ENCODE results near the gene OR1E1.
"Not testable (repeated sequence)": the region's sequence is repeated elsewhere in the genome, so short reads cannot be mapped to it uniquely, and the experiment has no call there.

OR1E1 gene, protein sequence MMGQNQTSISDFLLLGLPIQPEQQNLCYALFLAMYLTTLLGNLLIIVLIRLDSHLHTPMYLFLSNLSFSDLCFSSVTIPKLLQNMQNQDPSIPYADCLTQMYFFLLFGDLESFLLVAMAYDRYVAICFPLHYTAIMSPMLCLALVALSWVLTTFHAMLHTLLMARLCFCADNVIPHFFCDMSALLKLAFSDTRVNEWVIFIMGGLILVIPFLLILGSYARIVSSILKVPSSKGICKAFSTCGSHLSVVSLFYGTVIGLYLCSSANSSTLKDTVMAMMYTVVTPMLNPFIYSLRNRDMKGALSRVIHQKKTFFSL

DNA sequence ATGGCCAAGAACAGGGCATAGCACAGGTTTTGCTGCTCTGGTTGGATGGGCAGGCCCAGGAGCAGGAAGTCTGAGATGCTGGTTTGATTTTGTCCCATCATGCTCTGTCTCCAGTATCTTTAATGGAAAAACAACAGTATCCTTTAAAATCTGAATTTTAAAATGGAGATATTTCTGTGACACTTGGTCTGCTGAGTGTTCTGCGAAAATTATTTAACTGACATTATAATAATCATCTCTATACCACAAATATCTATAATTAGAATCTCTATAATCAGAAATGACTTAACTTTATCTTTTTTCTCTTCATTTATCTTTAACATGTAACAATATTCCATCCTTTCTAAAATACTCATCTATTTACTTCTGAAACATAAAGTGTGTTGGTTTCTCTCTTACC, at the start of gene OR1E1:
OR1E1 (minus strand) TSS at position 101 of the 400 bp plus-strand sequence; CDS start at position 101, 0 bp downstream.
- DNase-seq (ENCODE audit: low read depth in 2 of 3, low spot score in 2 of 3), result no peak

DNA sequence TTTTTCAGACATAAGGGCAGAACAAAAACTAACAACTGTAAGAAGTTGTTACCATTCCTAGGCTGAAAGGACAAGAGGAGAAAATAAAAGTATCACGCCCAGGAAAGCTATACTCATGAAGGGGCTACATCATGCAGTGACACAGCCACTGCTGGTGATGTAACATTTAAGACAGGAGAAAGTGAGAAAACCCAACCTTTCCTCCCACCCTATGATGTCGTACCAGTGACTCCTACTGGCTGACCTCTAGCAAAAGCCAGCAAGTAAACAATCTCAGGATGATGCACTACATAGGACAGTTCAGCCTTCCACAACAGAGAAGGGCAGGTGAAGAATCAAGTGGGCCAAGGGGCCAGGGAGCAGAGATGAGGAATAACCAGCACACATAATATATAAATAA, 49.4 kb upstream of the OR1E1 start:
- no peak for DNase-seq (ENCODE audit: low read depth in 2 of 3, low spot score in 2 of 3)

DNA sequence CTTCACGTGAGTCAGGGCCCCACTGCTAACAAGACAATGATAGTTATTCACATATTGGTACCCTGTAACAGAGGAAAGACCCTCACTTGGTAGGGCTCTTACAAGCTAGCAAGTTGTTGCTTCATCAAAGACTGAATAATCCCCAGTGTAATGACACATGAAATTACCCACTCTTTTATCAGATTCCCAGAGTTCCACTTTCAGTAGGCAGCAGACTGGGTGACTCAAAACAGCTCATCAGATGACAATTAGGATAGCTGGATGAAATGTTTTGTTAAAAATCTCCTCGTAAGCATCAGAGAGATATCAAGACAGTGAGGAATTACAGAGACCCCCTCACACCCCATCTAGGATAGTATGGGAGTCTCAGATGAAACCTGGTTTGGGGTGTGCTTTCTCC, 42.2 kb upstream of the OR1E1 start:
- no peak for DNase-seq (ENCODE audit: low read depth in 2 of 3, low spot score in 2 of 3)

DNA sequence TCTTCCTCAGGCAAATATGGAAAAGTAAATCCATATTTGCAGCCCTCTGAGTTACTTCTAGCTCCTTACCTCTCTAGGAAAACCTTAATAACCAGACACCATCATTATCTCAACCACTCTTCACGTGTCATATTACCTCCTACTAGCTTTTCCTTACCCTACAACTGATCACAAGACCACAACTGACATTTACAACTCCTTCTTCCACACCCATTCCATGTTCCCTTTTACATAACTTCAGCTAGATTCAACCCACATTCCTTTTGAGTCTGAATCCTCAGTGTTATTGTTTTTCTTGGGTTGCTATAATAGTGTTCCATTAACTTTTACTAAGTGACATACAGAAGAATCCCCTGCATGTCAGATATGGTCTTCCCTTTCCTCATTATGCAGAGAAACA, 40.2 kb upstream of the OR1E1 start:
- DNase-seq (ENCODE audit: low read depth in 2 of 3, low spot score in 2 of 3), result no peak

DNA sequence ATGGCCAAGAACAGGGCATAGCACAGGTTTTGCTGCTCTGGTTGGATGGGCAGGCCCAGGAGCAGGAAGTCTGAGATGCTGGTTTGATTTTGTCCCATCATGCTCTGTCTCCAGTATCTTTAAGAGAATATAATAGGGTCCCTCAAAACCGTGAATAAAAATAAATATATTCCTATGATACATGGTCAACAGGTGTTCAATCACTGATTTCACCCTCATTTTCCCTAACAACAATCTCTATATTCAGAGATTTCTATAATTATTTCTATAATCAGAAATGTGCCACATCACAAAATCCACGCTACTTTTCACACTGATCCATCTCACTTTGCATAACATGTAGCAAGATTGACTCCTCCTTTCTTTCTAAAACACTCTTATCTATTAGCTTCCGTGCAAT, 35.5 kb upstream of the OR1E1 start, which contains the start of gene OR1E2:
OR1E2 (minus strand) TSS at position 101 of the 400 bp plus-strand sequence; CDS start at position 101, 0 bp downstream.
- DNase-seq (ENCODE audit: low read depth in 2 of 3, low spot score in 2 of 3), result no peak

DNA sequence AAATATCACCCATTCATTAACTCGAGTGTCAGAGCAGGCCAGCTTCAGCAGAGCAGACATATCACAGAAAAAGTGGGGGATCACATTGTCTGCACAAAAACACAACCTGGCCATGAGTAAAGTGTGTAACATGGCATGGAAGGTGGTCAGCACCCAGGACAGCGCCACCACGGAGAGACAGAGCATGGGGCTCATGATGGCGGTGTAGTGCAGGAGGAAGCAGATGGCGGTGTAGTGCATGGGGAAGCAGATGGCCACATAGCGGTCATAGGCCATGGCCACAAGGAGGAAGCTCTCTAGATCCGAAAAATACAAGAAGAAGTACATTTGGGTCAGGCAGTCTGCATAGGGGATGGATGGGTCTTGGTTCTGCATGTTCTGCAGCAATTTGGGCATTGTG, 35.0 kb upstream of the OR1E1 start:
- not testable (repeated sequence) for DNase-seq (ENCODE audit: low read depth in 2 of 3, low spot score in 2 of 3)

DNA sequence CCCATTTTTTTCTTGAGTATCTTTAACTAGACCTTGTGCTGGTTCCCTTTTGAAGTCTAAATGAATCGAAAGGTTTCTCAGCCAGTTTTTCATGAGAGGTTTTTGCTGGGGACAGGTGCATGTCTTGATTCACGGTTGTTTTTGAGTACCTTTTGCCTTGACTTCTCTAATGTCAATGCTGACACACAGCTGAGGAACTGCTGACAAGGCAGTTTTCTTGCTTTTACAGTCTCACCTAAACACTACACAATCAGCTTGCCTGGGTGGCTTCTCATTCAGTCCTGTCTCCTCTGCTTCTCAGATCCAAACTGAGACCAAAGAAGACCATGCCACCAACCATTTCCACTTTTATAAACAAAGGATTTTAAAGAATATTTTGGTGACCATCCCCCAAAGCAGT, 20.0 kb upstream of the OR1E1 start:
- DNase-seq (ENCODE audit: low read depth in 2 of 3, low spot score in 2 of 3), result no peak

DNA sequence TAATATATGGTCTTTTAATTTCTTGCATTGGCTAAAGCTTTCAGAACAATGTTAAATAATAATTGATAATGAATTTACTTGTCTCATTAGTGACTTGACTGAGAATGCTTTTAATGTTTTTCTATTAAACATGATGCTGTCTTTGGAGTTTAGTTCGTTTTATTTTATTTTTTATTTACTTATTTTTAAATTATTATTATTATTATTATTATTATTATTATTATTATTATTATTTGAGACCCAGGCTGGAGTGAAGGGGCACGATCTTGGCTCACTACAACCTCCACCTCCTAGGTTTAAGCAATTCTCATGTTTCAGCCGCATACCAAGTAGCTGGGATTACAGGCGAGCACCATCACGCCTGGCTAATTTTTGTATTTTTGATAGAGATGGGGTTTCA, 17.4 kb upstream of the OR1E1 start:
- DNase-seq (ENCODE audit: low read depth in 2 of 3, low spot score in 2 of 3), result no peak

DNA sequence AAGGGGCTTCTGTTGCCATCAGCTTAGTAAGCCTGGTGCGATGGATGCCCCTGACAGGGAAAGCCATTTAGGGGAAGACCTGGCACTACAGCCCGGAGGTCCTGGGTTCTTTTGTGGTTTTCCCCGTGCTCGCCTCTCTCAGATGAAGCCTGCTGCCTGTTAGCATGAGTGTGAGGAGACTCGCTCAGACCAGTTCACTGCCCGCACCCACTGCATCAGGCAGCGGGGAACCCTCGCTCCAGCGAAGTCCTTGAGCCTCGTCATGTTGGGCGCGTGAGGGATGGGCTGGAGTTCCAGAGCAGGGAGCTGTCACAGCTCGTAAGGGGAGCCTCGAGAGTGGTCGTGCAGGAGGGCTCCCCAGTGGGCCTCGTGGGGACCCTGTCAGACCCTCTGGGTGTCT, 14.0 kb upstream of the OR1E1 start:
- DNase-seq (ENCODE audit: low read depth in 2 of 3, low spot score in 2 of 3), result not testable (repeated sequence)

DNA sequence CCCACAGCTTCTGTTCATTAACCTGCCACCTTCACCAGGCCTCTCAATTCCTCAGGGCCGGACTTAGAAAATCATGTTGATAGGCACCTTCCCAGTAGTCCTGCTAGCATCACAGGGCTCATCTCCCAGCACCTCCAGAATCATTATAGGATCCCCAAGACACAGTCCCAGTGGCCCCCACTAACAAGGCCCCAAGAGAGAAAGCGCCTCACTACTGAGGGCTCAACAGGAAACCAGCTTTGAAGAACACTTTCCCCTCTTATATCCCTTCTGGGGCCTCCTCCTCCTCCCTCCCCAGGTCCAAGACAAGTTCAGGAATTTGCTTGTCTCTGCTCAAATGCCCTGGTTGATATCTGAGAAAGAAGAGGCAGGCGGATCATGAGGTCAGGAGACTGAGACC, 12.9 kb upstream of the OR1E1 start, which contains the start of gene OR3A3:
OR3A3 (plus strand) TSS at position 301 of the 400 bp plus-strand sequence.
- DNase-seq (ENCODE audit: low read depth in 2 of 3, low spot score in 2 of 3), result no peak

DNA sequence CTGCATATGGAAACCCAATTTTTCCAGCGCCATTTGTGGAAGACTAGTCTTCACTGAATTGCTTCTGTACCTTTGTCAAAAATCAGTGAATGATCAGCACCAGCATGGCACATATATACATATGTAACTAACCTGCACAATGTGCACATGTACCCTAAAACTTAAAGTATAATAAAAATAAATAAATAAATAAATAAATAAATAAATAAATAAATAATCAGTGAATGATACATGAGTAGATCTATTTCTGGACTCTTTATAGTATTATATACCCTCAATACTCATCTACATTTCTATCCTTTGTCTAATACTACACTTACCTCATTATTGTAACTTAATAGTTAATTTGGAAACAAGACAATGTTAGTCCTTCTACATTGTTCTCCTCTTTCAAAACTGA, 5.6 kb upstream of the OR1E1 start:
- DNase-seq (ENCODE audit: low read depth in 2 of 3, low spot score in 2 of 3), result not testable (repeated sequence)

DNA sequence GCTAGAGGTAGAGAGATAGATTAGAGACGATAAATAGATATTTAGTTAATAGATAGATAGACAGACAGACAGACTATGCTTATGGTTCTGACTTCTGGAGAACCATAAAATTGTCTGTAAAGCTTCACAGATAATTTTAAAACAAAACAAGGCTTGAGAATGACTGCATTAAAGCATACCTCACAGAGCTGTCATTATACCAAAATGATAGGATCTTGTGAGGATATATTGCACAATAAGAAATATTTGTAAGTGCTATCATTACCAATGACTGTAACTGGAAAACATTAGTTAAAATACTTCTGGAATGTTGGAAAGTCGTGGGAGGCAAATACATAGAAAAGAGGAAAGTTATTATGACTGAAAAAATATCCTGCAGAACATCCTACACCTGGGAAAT, 3.6 kb upstream of the OR1E1 start:
- no peak for DNase-seq (ENCODE audit: low read depth in 2 of 3, low spot score in 2 of 3)

DNA sequence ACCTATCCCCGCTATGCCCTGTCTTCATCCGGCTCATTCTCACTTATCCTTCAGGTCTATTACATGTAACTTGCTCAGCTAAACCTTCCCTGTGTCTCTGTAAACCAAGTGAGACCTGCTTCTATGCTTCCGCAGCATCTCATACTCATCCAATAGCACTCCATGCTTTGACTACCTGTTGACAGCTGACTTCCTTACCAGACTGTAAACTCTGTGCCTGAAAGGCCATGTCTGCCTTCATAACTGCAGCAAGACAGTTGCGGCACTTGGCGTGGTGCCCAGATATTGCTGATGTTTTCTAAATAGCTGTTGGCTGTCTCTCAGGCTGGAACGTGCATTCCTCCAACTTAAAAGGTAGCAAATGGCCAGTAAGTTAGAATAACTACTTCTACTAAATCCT, 1.8 kb upstream of the OR1E1 start:
- no peak for DNase-seq (ENCODE audit: low read depth in 2 of 3, low spot score in 2 of 3)

DNA sequence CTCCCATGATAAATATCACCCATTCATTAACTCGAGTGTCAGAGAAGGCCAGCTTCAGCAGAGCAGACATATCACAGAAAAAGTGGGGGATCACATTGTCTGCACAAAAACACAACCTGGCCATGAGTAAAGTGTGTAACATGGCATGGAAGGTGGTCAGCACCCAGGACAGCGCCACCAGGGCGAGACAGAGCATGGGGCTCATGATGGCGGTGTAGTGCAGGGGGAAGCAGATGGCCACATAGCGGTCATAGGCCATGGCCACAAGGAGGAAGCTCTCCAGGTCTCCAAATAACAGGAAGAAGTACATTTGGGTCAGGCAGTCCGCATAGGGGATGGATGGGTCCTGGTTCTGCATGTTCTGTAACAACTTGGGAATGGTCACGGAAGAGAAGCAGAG, 409 bp downstream of the OR1E1 start:
- DNase-seq (ENCODE audit: low read depth in 2 of 3, low spot score in 2 of 3), result not testable (repeated sequence)

DNA sequence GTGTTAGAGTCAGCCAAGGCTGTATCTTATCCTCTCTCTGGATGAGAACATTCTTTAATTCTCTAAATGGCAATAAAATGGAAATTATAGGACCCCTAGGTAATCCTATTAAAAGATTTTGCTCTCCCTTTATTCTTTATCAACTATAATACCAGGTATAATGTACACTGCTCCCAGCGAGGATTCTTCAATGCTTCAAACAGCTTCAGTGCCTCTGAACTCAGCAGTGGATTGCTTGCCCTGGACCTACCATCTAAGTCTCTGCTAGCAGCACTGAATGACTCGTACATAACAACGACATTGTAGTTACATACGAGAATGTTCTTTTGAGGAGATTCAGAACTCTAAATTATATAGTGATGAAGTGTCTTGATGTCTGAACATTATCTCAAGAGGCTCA, 8.4 kb downstream of the OR1E1 start:
- DNase-seq (ENCODE audit: low read depth in 2 of 3, low spot score in 2 of 3), result no peak

DNA sequence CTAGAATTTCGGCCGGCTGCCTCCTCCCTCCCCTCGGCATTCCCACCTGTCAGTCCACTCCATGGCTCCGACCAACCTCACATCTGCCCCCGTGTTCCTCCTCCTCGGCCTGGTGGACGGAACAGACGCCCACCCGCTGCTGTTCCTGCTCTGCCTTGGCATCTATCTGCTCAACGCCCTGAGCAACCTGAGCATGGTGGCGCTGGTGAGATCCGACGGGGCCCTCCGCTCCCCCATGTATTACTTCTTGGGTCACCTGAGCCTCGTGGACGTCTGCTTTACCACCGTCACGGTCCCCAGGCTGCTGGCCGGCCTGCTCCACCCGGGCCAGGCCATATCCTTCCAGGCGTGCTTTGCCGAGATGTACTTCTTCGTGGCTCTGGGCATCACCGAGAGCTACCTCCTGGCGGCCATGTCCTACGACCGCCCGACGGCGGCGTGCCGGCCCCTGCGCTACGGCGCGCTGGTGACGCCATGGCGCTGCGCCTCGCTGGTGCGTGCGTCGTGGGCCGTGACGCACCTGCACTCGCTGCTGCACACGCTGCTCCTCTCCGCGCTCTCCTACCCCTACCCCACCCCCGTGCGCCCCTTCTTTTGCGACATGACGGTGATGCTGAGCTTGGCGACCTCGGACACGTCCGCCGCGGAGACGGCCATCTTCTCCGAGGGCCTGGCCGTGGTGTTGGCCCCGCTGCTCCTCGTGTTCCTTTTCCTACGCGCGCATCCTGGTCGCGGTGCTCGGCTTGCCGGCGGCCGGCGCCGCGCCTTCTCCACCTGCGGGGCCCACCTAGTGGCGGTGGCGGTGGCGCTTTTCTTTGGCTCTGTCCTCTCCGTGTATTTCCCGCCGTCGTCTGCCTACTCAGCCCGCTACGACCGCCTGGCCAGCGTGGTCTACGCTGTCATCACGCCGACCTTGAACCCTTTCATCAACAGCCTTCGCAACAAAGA, 12.1 kb downstream of the OR1E1 start, which contains the start of gene OR3A2:
OR3A2 (minus strand) TSS at position 440 of the 948 bp plus-strand sequence.
- no peak for DNase-seq (ENCODE audit: low read depth in 2 of 3, low spot score in 2 of 3)

DNA sequence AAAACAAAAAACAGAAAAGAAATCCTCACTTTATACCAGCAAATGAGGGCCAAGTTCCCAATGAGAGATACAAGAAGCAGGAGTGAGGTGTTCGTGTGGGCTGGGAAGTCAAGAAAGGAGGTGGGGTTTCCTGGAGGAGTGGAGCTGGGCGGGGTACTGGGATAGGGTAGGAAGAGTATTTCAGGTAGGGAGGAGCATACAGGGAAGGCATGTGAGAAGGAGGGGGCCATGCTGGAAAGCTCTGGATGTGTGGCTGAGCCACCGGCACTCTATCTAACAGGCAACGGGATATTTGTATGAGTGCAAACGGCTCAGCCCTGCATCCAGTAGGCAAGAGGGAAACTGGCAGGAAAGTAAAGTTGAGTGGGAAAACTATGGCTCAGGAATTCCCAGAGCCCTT, 16.3 kb downstream of the OR1E1 start:
- no peak for DNase-seq (ENCODE audit: low read depth in 2 of 3, low spot score in 2 of 3)

DNA sequence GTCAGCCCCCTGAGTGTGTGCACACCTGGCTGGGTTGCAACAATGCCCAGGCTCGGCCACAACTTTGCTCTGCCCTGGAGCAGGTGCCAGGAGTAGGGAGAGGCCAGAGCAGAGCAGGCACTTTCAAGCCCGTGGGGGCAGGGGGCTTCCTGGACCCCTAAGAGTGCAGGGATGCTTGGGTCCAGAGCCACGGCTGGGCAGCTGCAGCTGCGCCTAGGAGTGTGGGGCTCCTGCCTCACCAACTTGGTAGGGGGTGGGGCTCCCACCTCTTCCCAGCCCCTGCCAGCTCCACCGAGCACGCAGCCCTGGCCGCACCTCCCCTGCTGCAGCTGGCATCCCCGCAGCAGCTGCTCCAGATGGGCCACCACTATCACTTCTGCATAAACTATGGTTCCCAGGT, 19.9 kb downstream of the OR1E1 start:
- no peak for DNase-seq (ENCODE audit: low read depth in 2 of 3, low spot score in 2 of 3)

DNA sequence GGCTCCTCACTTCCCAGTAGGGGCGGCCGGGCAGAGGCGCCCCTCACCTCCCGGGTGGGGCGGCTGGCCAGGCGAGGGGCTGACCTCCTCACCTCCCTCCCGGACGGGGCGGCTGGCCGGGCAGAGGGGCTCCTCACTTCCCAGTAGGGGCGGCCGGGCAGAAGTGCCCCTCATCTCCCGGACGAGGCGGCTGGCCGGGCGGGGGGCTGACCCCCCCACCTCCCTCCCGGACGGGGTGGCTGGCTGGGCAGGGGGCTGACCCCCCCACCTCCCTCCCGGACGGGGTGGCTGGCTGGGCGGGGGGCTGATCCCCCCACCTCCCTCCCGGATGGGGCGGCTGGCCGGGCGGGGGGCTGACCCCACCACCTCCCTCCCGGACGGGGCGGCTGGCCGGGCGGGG, 27.0 kb downstream of the OR1E1 start:
- DNase-seq (ENCODE audit: low read depth in 2 of 3, low spot score in 2 of 3), result not testable (repeated sequence)

Measured in activated CD8-positive, alpha-beta memory T cell treated with anti-CD3 and anti-CD28 coated beads for 48 hours (primary cell).